ENCODE data around the gene RNF10. TPM values are rescaled to one million over a fixed set of nuclear protein-coding genes. Genes with fewer than 3 reads are reported as not detected.

The RNF10 gene
- total RNA-seq, 1 experiment from 2014 or later, result 153 TPM

DNA sequence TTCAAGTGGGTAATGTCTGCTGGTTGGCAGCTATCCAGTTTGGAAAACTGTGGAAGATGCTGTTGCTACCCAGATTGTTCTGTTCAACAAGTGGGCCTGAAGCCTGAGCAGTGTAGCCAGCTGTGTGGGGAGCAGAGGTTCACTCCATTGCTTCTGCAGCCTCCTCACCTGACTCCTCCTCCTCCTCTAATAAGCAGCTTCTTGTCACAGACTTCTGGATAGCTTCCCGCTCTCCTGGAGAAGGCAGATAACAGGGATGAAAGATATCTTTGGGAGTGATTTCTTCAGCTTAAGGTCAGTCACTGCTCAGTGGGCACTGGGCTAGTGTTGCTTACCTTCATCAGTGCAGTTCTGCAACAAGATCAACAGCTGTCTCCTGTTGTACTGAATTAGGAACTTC, 45.0 kb downstream of the RNF10 start:
- Histone ChIP-seq H3T11ph (ENCODE audit: low read length) (no peak overlapping the region), H3K9ac (ENCODE audit: extremely low read depth, insufficient read length, low read length) (no peak overlapping the region), H2BK5ac (ENCODE audit: insufficient read length, low read length) (no peak overlapping the region), H3K4me2 (ENCODE audit: insufficient read depth, insufficient read length, low read length) (no peak overlapping the region), H2BK12ac (ENCODE audit: insufficient read length, low read depth, low read length) (no peak overlapping the region), H2BK20ac (ENCODE audit: low read depth, low read length, poor library complexity, severe bottlenecking) (no peak overlapping the region), H4K20me1 (ENCODE audit: control insufficient read depth, insufficient read depth, insufficient read length) (no peaks in the 10 kb centered on the region), H2BK15ac (ENCODE audit: low read depth, low read length) (no peak overlapping the region), H3K18ac (ENCODE audit: insufficient read length, low read depth, low read length) (no peak overlapping the region), H3K56ac (ENCODE audit: insufficient read length, low read depth, low read length) (no peak overlapping the region), H3K79me2 (ENCODE audit: insufficient read depth, low read length) (no peaks in the 10 kb centered on the region), H3K23me2 (ENCODE audit: insufficient read length, low read depth, low read length, poor library complexity, severe bottlenecking) (peaks cover 3% of the 10 kb centered on the region), H3K4ac (ENCODE audit: low read depth, low read length) (no peak overlapping the region), H2AFZ (ENCODE audit: low read length) (no peak overlapping the region), H4K8ac (replicated peaks; ENCODE audit: insufficient read length, low read depth, low read length) (no peak overlapping the region), H3K79me1 (ENCODE audit: insufficient read depth, low read depth, low read length, poor library complexity, severe bottlenecking) (no peaks in the 10 kb centered on the region), H3K4me1 (ENCODE audit: insufficient read depth, low read length) (no peaks in the 10 kb centered on the region), H4K91ac (ENCODE audit: insufficient read length, low read depth, low read length) (no peak overlapping the region), H2BK120ac (ENCODE audit: low read depth, low read length, poor library complexity, severe bottlenecking) (no peak overlapping the region), H3K14ac (ENCODE audit: insufficient read depth, low read length) (no peak overlapping the region), H3K27ac (ENCODE audit: insufficient read length, low read depth, low read length) (no peak overlapping the region), H3K23ac (ENCODE audit: insufficient read length, low read depth, low read length) (no peak overlapping the region), H2AK5ac (ENCODE audit: insufficient read length, low read length) (no peak overlapping the region), H4K5ac (ENCODE audit: insufficient read length, low read depth, low read length) (no peak overlapping the region), H3K27me3 (ENCODE audit: insufficient read depth, low read length) (no peaks in the 10 kb centered on the region), H3K9me3 (ENCODE audit: control insufficient read depth, low read depth, low read length) (no peaks in the 10 kb centered on the region)
- no peak for DNase-seq
- WGBS (ENCODE audit: extremely low coverage, insufficient read length, low lambda C conversion rate), result no CpG with 5 or more reads among the region's 1 CpG
- Mint-ChIP-seq H3K4me1 (peaks cover 20 to 22% of the 10 kb centered on the region in 2 experiments), H3K9me3 (no peaks in the 10 kb centered on the region), H3K27ac (peak overlapping the region in 1 of 3 experiments; percentile 48; a peak in 1 of 7 replicates), H3K4me3 (peak overlapping the region; percentile 38 to 99; a peak in 3 of 5 replicates), H3K36me3 (ENCODE audit: insufficient read depth in 1 of 3, low read depth in 3 of 3) (peaks cover 21 to 60% (median 50%) of the 10 kb centered on the region in 3 experiments), H3K27me3 (ENCODE audit: low read depth) (peaks cover 7% of the 10 kb centered on the region)
- TF ChIP-seq CTCF (conservative IDR thresholded peaks at IDR 0.05), result no peak

All from H9 (cell line).